Spleen (tissue), 7 donors: ENCODE data around the gene INTS1.

ENCODE experiments used
- CTCF ChIP-seq, 11 experiments: fragments of 200-600 bp in 7 of 11; fragments of 450-650 bp in 4 of 11; sonication (generic) in 4 of 11; IDR thresholded peaks in 8 of 11; conservative IDR thresholded peaks in 3 of 11; 1 replicate in 7 of 11; 2 replicates in 4 of 11; pipeline versions ENCODE4 v1.4.0 to v1.8.0; 2016 to 2021; ENCODE audit warnings: antibody characterized with exemption in 11 of 11, inconsistent platforms in 4 of 11, mild to moderate bottlenecking in 1 of 11
- POLR2AphosphoS5 ChIP-seq, 3 donors: sonication (generic); formaldehyde crosslinking; IDR thresholded peaks; one replicate each; pipeline ENCODE4 v1.5.1; 2017; ENCODE audit warnings: antibody characterized with exemption in 3 of 3
- donor health status: DM: no; HTN: no; CAD: no; lungs with moderate emphysema.
- donor health status: DM: no; HTN: no; CAD: no.
- donor health status: DM: no; HTN: no; CAD: no.

- TF ChIP-seq CTCF (IDR thresholded peaks at IDR 0.05 in 8 of 11, conservative IDR thresholded peaks at IDR 0.05 in 3 of 11) (no peak), POLR2AphosphoS5 (IDR thresholded peaks at IDR 0.05) (no peak)
Observed at GRCh38 chr7:1421946-1422345, 82.2 kb downstream of the INTS1 start.
